22Rv1 (cell line): ENCODE results near the gene IL13.
"Not testable (repeated sequence)": the region's sequence is repeated elsewhere in the genome, so short reads cannot be mapped to it uniquely, and the experiment has no call there.

Experiments used
- H3K27ac ChIP-seq: fragments of 450-650 bp; 2 replicates; pipeline ENCODE4 v1.5.1; 2017
- ZFX ChIP-seq: fragments of 450-650 bp; IDR thresholded peaks from 2 replicates; pipeline ENCODE4 v1.6.1; 2017; ENCODE audit warnings: antibody characterized with exemption, borderline replicate concordance
- TF ChIP-seq, protein P1 (sequence below): fragments of 450-650 bp; IDR thresholded peaks from 2 replicates; pipeline ENCODE4 v1.5.1; 2017; ENCODE audit warnings: mild to moderate bottlenecking

IL13 gene

DNA sequence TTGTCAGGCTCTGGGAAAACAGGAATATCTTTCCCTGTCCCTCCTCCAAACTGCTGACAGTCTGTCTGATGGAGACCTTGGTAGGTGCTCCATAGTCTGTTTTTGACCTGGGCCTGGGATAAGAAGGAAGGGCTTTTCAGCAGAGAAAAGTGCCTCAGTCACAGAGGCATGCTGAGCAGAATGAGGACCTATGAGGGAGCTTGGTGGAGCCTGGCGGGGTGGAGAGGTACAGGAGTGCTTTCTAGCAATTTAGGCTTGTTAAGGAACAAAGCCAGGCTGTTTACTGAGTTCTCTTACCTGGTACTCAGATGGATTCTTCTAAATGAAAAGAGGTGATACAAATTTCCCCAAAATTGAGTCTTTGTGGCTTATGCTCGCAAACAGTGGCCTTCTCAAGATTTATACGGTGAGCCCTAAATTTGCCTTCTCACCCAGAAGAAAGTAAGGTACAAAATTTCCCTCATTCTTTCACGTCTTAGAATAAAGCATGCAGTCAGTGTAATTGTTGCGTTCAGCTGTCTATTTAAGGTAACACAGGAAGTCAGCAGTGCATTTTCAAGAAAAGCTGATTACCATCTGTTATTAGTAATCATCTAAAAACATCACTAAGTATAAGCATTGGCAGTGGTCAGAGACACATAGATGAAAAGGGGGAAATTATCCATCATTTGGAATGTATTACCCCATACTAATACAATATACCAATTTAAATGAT, 28.6 kb upstream of the IL13 start:
- no peak overlapping the region for H3K27ac ChIP-seq
- TF ChIP-seq ZFX = no peak
- TF ChIP-seq, protein P1, sequence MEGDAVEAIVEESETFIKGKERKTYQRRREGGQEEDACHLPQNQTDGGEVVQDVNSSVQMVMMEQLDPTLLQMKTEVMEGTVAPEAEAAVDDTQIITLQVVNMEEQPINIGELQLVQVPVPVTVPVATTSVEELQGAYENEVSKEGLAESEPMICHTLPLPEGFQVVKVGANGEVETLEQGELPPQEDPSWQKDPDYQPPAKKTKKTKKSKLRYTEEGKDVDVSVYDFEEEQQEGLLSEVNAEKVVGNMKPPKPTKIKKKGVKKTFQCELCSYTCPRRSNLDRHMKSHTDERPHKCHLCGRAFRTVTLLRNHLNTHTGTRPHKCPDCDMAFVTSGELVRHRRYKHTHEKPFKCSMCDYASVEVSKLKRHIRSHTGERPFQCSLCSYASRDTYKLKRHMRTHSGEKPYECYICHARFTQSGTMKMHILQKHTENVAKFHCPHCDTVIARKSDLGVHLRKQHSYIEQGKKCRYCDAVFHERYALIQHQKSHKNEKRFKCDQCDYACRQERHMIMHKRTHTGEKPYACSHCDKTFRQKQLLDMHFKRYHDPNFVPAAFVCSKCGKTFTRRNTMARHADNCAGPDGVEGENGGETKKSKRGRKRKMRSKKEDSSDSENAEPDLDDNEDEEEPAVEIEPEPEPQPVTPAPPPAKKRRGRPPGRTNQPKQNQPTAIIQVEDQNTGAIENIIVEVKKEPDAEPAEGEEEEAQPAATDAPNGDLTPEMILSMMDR = no peak

DNA sequence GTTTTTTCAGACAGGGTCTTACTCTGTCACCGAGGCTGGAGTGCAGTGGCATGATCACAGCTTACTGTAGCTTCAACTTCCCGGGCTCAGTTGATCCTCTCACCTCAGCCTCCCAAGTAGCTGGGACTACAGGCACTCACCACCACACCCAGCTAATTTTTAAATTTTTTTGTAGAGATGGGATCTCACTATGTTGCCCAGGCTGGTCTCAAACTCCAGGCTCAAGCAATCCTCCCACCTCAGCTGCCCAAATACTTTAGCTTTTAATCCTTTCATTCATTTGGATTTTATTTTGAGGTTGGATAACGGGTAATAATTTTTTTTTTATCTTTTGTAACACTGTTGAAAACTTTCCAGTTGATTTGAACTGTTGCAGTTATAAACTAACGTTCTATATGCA, 24.4 kb upstream of the IL13 start:
- not testable (repeated sequence) for H3K27ac ChIP-seq

DNA sequence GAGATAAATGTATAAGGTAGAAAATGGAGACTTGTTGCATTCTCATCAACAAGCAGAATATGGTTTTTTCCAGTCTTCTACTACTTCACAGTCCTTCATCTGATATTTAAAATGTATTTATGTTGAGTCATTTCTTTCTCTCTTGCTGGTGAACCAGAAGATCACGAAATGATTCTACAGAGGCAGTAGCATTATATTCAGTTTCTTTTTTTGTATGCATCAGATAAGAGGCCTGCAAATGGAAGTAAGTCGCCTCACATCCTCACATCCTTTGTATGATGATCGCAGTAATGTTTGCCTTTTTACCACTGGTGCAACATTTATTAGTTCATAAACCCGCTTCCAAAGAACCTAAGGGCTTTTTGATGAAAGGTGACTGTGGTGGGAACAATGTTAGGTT, 22.1 kb upstream of the IL13 start:
- no peak overlapping the region for H3K27ac ChIP-seq
- no peak for TF ChIP-seq ZFX
- TF ChIP-seq, protein P1 = no peak

DNA sequence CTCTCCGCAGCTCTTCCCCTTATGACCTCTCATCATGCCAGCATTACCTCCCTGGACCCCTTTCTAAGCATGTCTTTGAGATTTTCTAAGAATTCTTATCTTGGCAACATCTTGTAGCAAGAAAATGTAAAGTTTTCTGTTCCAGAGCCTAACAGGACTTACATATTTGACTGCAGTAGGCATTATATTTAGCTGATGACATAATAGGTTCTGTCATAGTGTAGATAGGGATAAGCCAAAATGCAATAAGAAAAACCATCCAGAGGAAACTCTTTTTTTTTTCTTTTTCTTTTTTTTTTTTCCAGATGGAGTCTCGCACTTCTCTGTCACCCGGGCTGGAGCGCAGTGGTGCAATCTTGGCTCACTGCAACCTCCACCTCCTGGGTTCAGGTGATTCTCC, 20.7 kb upstream of the IL13 start:
- H3K27ac ChIP-seq = no peak overlapping the region
- TF ChIP-seq ZFX = no peak
- TF ChIP-seq, protein P1 = no peak

DNA sequence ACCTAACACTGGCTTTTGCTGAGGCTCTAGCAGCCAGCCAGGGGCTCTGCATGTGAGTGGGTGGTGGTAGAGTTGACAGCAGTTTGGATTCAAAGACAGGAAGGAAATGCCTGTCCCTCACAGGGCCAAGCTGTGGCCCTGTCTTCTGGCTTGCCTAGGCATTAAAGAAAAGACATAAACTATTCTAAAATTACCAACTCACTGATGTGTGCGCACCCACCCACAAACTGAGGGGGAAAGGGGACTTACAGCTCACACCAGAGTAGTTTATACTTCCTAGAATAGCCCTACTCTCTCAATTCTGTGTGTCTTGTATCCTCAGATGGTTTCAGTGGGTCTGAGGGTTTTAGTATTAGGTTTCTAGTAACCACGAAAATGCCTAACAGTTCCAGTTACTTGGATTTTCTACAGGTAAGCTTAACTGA, 18.3 kb upstream of the IL13 start:
- H3K27ac ChIP-seq = no peak overlapping the region
- TF ChIP-seq ZFX = no peak
- TF ChIP-seq, protein P1 = no peak

DNA sequence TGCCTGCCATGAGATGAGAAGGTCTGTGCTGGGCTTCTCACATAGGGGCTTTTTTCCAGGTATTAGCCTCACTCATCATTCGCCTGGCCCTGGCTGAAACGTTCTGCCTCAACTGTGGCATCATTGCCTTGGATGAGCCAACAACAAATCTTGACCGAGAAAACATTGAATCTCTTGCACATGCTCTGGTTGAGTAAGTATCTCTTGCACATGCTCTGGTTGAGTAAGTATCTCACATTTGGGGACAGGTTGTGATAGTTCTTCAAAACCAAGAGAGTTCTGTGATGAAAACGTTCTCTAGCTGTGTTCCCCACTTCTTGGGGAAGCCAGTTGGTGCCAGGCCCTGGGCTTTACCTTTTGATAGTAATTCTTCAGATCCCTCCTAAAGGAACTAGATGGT, 17.4 kb upstream of the IL13 start:
- no peak overlapping the region for H3K27ac ChIP-seq
- TF ChIP-seq, protein P1 = no peak
- TF ChIP-seq ZFX = no peak

DNA sequence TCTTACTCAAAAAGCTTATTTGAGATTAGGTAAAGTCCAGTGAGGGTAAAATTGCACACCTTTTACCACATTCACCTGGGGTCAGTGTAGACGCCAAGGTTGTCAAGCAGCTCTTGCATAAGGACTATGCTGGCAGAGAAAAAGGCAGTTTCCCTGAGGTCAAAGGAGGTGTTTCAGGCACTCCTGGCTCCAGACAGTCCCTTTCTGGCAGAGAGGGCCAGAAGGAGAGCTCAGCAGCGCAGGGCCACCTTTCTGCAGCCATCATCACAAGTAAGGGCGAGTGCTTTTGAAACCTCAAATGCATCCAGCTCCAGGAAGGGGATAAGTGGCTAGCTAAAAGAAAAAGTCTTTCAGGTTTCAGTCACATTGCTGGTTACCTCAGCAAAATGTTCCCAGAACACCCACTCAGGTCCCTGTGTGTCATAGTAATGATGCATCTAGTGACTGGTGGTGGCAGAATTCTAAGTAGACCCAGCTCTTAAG, 16.7 kb upstream of the IL13 start:
- H3K27ac ChIP-seq = no peak overlapping the region
- no peak for TF ChIP-seq ZFX
- TF ChIP-seq, protein P1 = no peak

DNA sequence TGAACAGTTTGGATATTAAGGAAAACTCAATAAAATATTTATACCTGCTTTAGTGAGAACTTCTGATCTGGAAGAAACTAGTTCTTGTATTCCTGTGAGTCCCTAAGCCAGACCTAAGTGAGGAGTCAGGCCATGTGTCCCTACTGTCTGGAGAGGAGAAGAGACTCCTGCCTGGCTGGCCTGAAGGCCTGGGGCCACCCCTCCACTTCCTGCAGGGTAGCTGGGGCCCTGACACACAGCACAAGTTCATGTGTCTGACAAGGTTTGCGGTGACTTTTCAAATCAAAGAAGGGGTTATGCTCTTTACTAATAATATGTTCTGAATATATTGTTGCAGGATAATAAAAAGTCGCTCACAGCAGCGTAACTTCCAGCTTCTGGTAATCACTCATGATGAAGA, 16.1 kb upstream of the IL13 start:
- no peak overlapping the region for H3K27ac ChIP-seq
- no peak for TF ChIP-seq ZFX
- TF ChIP-seq, protein P1 = no peak
